HG03520 (cell line): ENCODE measurements around the gene STK32C.

Source experiments
- ATAC-seq: cut with Tn5 transposase; IDR thresholded peaks from one replicate; pipeline ENCODE4 v1.9.1; 2021; ENCODE audit warnings: mild to moderate bottlenecking, moderate library complexity; ENCODE audit not compliant: unreplicated experiment

The STK32C gene

GRCh38 chr10:132236161-132236560 lies 71.6 kb downstream of the STK32C start:
- no peak for ATAC-seq

GRCh38 chr10:132234860-132235259 lies 72.9 kb downstream of the STK32C start:
- no peak for ATAC-seq

- no peak for ATAC-seq
Observed at GRCh38 chr10:132233501-132234085, 74.2 kb downstream of the STK32C start.

- no peak for ATAC-seq
Observed at GRCh38 chr10:132232981-132233380, 74.8 kb downstream of the STK32C start.

- ATAC-seq, result no peak
Observed at GRCh38 chr10:132232023-132232951, 75.5 kb downstream of the STK32C start.

GRCh38 chr10:132231656-132232022 lies 76.1 kb downstream of the STK32C start:
- ATAC-seq, result no peak

- ATAC-seq, result no peak
Observed at GRCh38 chr10:132230557-132231210, 77.1 kb downstream of the STK32C start.

- ATAC-seq, result no peak
Observed at GRCh38 chr10:132229834-132230556, 77.8 kb downstream of the STK32C start.

- ATAC-seq, result no peak
Observed at GRCh38 chr10:132229096-132229495, 78.7 kb downstream of the STK32C start.

- no peak for ATAC-seq
Observed at GRCh38 chr10:132228616-132229015, 79.1 kb downstream of the STK32C start.

- no peak for ATAC-seq
Observed at GRCh38 chr10:132227851-132228390, 79.8 kb downstream of the STK32C start.

GRCh38 chr10:132226586-132227405 lies 81.0 kb downstream of the STK32C start:
- ATAC-seq, result no peak

- ATAC-seq, result no peak
Observed at GRCh38 chr10:132225849-132226205, 81.9 kb downstream of the STK32C start.

GRCh38 chr10:132225073-132225848 lies 82.5 kb downstream of the STK32C start:
- no peak for ATAC-seq

GRCh38 chr10:132224343-132225072 lies 83.2 kb downstream of the STK32C start:
- ATAC-seq, result no peak

- no peak for ATAC-seq
Observed at GRCh38 chr10:132223611-132224342, 84.0 kb downstream of the STK32C start.

- no peak for ATAC-seq
Observed at GRCh38 chr10:132223156-132223590, 84.6 kb downstream of the STK32C start.

GRCh38 chr10:132222726-132223125 lies 85.0 kb downstream of the STK32C start:
- ATAC-seq, result no peak
